ENCODE results near the gene GRIK2. TPM values are rescaled to one million over a fixed set of nuclear protein-coding genes. Genes with fewer than 3 reads are reported as not detected.

The GRIK2 gene
- total and polyA plus RNA-seq, 5 donors from 2014 or later, result not detected

- Histone ChIP-seq H3K36me3 (ENCODE audit: control insufficient read depth, insufficient read depth, low read length) (no peaks in the 10 kb centered on the region), H3K27me3 (ENCODE audit: control insufficient read depth, insufficient read depth, low read length) (no peaks in the 10 kb centered on the region), H3K9me3 (ENCODE audit: control insufficient read depth in 2 of 2, low read length in 2 of 2) (no peaks in the 10 kb centered on the region), H3K27ac (ENCODE audit: insufficient read depth, low read length, poor library complexity, severe bottlenecking) (no peak overlapping the region), H3K4me3 (ENCODE audit: low read depth, low read length) (no peak overlapping the region), H3K4me1 (ENCODE audit: control insufficient read depth, insufficient read depth, low read length, poor library complexity, severe bottlenecking) (no peaks in the 10 kb centered on the region)
- H3K9me3 Mint-ChIP-seq, result peaks cover 0 to 37% (median 5%) of the 10 kb centered on the region in 7 donors
- no peaks in the 10 kb centered on the region for H3K36me3 Mint-ChIP-seq
- H3K27me3 Mint-ChIP-seq, result no peaks in the 10 kb centered on the region
- no peak overlapping the region for H3K27ac Mint-ChIP-seq
- no peak overlapping the region for H3K4me3 Mint-ChIP-seq
- ATAC-seq (ENCODE audit: low read depth in 2 of 2) (no peak), DNase-seq (no peak)
- no peaks in the 10 kb centered on the region for H3K4me1 Mint-ChIP-seq
Observed at GRCh38 chr6:101935732-101936131, 542.2 kb downstream of the GRIK2 start.

DNA sequence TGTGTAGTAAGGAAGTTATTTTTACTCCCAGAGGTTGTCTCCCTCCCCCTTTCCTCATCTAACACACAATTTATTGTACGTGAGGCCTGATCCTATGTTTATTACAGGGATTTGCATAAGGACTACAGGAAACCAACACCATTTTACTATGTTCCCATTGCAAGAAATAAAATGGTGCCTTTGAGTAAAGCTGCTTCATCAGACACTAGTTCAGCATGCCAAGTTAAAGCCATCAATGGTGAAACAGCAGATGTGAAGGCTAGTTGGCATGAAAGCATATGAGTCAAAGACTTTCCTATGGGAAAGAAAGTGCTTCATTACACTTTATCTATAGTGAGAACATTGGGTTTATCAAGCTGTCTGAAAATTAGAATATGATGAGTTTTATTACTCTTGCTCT is 543.0 kb downstream of the GRIK2 start:
- H3K4me1 ChIP-seq (ENCODE audit: control insufficient read depth, insufficient read depth, low read length, poor library complexity, severe bottlenecking), result no peaks in the 10 kb centered on the region
- H3K27me3 ChIP-seq (ENCODE audit: control insufficient read depth, insufficient read depth, low read length), result no peaks in the 10 kb centered on the region
- H3K9me3 ChIP-seq (ENCODE audit: control insufficient read depth in 2 of 2, low read length in 2 of 2), result no peaks in the 10 kb centered on the region
- H3K9me3 Mint-ChIP-seq, result peaks cover 0 to 35% (median 5%) of the 10 kb centered on the region in 7 donors
- no peak overlapping the region for H3K4me3 Mint-ChIP-seq
- no peak overlapping the region for H3K4me3 ChIP-seq (ENCODE audit: low read depth, low read length)
- H3K27me3 Mint-ChIP-seq, result no peaks in the 10 kb centered on the region
- H3K4me1 Mint-ChIP-seq, result no peaks in the 10 kb centered on the region
- H3K36me3 ChIP-seq (ENCODE audit: control insufficient read depth, insufficient read depth, low read length), result no peaks in the 10 kb centered on the region
- no peak overlapping the region for H3K27ac Mint-ChIP-seq
- no peaks in the 10 kb centered on the region for H3K36me3 Mint-ChIP-seq
- no peak overlapping the region for H3K27ac ChIP-seq (ENCODE audit: insufficient read depth, low read length, poor library complexity, severe bottlenecking)
- DNase-seq (no peak), ATAC-seq (ENCODE audit: low read depth in 2 of 2) (no peak)

GRCh38 chr6:101937108-101937507 is 543.6 kb downstream of the GRIK2 start:
- no peak overlapping the region for H3K27ac ChIP-seq (ENCODE audit: insufficient read depth, low read length, poor library complexity, severe bottlenecking)
- H3K4me3 ChIP-seq (ENCODE audit: low read depth, low read length), result no peak overlapping the region
- Mint-ChIP-seq H3K36me3 (no peaks in the 10 kb centered on the region), H3K4me1 (no peaks in the 10 kb centered on the region), H3K9me3 (peaks cover 0 to 33% (median 5%) of the 10 kb centered on the region in 7 donors), H3K4me3 (no peak overlapping the region), H3K27ac (no peak overlapping the region), H3K27me3 (no peaks in the 10 kb centered on the region)
- no peaks in the 10 kb centered on the region for H3K4me1 ChIP-seq (ENCODE audit: control insufficient read depth, insufficient read depth, low read length, poor library complexity, severe bottlenecking)
- H3K36me3 ChIP-seq (ENCODE audit: control insufficient read depth, insufficient read depth, low read length), result no peaks in the 10 kb centered on the region
- no peaks in the 10 kb centered on the region for H3K27me3 ChIP-seq (ENCODE audit: control insufficient read depth, insufficient read depth, low read length)
- DNase-seq, result no peak
- ATAC-seq (ENCODE audit: low read depth in 2 of 2), result no peak
- H3K9me3 ChIP-seq (ENCODE audit: control insufficient read depth in 2 of 2, low read length in 2 of 2), result no peaks in the 10 kb centered on the region

DNA sequence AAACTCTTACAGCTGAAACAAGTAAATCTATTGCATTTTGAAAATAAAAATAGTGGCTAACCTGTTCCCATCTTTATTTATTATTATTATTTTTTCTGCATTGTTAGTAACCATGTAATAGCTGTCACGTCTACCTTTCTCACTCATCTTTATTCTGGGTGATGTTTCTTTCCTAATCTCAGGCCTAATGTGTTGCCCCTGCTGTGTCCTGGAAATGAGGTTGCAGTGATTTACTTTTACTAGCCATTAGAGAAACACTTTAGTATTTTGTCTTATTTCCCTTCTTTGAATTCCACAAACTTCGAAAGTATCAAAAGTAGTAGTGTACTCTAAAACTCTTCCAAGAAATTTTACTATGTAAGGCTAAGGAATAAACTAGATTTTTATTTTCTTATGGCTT is 546.9 kb downstream of the GRIK2 start:
- Mint-ChIP-seq H3K36me3 (no peaks in the 10 kb centered on the region), H3K27me3 (no peaks in the 10 kb centered on the region), H3K27ac (no peak overlapping the region), H3K9me3 (peaks cover 2 to 20% (median 5%) of the 10 kb centered on the region in 7 donors), H3K4me1 (no peaks in the 10 kb centered on the region), H3K4me3 (no peak overlapping the region)
- H3K9me3 ChIP-seq (ENCODE audit: control insufficient read depth in 2 of 2, low read length in 2 of 2), result no peaks in the 10 kb centered on the region
- no peak overlapping the region for H3K4me3 ChIP-seq (ENCODE audit: low read depth, low read length)
- DNase-seq, result no peak
- no peak overlapping the region for H3K27ac ChIP-seq (ENCODE audit: insufficient read depth, low read length, poor library complexity, severe bottlenecking)
- H3K36me3 ChIP-seq (ENCODE audit: control insufficient read depth, insufficient read depth, low read length), result no peaks in the 10 kb centered on the region
- ATAC-seq (ENCODE audit: low read depth in 2 of 2), result no peak
- H3K4me1 ChIP-seq (ENCODE audit: control insufficient read depth, insufficient read depth, low read length, poor library complexity, severe bottlenecking), result no peaks in the 10 kb centered on the region
- no peaks in the 10 kb centered on the region for H3K27me3 ChIP-seq (ENCODE audit: control insufficient read depth, insufficient read depth, low read length)

DNA sequence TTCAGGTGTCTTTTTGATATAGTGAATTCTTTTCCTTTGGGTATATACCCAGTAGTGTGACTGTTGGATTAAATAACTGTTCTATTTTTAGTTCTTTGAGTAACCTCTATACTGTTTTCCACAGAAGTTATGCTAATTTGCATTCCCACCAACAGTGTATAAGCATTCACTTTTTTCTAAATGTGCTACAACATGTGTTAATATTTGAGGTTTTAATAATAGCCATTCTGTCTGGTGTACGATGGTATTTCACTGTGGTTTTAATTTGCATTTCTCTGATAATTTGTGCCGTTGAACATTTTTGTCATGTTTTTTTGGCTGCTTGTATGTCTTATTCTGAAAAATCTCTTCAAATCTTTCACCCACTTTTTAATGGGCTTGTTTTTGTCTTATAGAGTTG is 563.5 kb downstream of the GRIK2 start:
- Mint-ChIP-seq H3K27ac (no peak overlapping the region), H3K36me3 (no peaks in the 10 kb centered on the region), H3K27me3 (no peaks in the 10 kb centered on the region), H3K4me1 (no peaks in the 10 kb centered on the region), H3K9me3 (peaks cover 1 to 21% (median 5%) of the 10 kb centered on the region in 7 donors), H3K4me3 (no peak overlapping the region)
- Histone ChIP-seq H3K36me3 (ENCODE audit: control insufficient read depth, insufficient read depth, low read length) (no peaks in the 10 kb centered on the region), H3K27me3 (ENCODE audit: control insufficient read depth, insufficient read depth, low read length) (no peaks in the 10 kb centered on the region), H3K4me1 (ENCODE audit: control insufficient read depth, insufficient read depth, low read length, poor library complexity, severe bottlenecking) (no peaks in the 10 kb centered on the region), H3K4me3 (ENCODE audit: low read depth, low read length) (no peak overlapping the region), H3K27ac (ENCODE audit: insufficient read depth, low read length, poor library complexity, severe bottlenecking) (no peak overlapping the region), H3K9me3 (ENCODE audit: control insufficient read depth in 2 of 2, low read length in 2 of 2) (no peaks in the 10 kb centered on the region)
- ATAC-seq (ENCODE audit: low read depth in 2 of 2) (no peak), DNase-seq (no peak)

DNA sequence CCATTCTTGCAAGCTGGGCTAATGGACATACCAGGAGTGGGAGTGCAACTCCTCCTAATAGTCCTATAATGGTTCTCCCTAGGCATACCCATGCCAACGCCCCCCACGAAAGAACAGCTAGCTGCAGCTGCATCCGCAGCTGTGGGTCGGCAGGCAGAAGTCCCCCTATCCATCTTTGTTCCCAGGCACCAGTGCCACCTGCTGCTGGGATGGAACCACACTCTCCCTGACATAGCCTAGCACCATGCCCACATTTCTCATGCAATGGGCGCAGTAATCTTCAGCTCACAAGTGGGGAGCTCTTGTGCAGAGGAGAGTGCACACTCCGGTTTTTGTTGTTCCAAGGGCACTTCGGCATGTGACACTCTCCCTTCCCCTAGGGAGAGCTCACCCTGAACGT is 567.8 kb downstream of the GRIK2 start:
- DNase-seq (no peak), ATAC-seq (ENCODE audit: low read depth in 2 of 2) (no peak)
- Histone ChIP-seq H3K27ac (ENCODE audit: insufficient read depth, low read length, poor library complexity, severe bottlenecking) (no peak overlapping the region), H3K27me3 (ENCODE audit: control insufficient read depth, insufficient read depth, low read length) (no peaks in the 10 kb centered on the region), H3K36me3 (ENCODE audit: control insufficient read depth, insufficient read depth, low read length) (no peaks in the 10 kb centered on the region), H3K4me1 (ENCODE audit: control insufficient read depth, insufficient read depth, low read length, poor library complexity, severe bottlenecking) (no peaks in the 10 kb centered on the region), H3K9me3 (ENCODE audit: control insufficient read depth in 2 of 2, low read length in 2 of 2) (peaks cover 0 to 2% of the 10 kb centered on the region in 2 experiments), H3K4me3 (ENCODE audit: low read depth, low read length) (no peak overlapping the region)
- no peaks in the 10 kb centered on the region for H3K4me1 Mint-ChIP-seq
- H3K36me3 Mint-ChIP-seq, result no peaks in the 10 kb centered on the region
- no peak overlapping the region for H3K27ac Mint-ChIP-seq
- H3K4me3 Mint-ChIP-seq, result no peak overlapping the region
- H3K27me3 Mint-ChIP-seq, result no peaks in the 10 kb centered on the region
- H3K9me3 Mint-ChIP-seq, result peaks cover 3 to 21% (median 5%) of the 10 kb centered on the region in 7 donors

- Histone ChIP-seq H3K9me3 (ENCODE audit: control insufficient read depth in 2 of 2, low read length in 2 of 2) (no peaks in the 10 kb centered on the region), H3K4me1 (ENCODE audit: control insufficient read depth, insufficient read depth, low read length, poor library complexity, severe bottlenecking) (no peaks in the 10 kb centered on the region), H3K27ac (ENCODE audit: insufficient read depth, low read length, poor library complexity, severe bottlenecking) (no peak overlapping the region), H3K27me3 (ENCODE audit: control insufficient read depth, insufficient read depth, low read length) (no peaks in the 10 kb centered on the region), H3K4me3 (ENCODE audit: low read depth, low read length) (no peak overlapping the region), H3K36me3 (ENCODE audit: control insufficient read depth, insufficient read depth, low read length) (no peaks in the 10 kb centered on the region)
- peaks cover 1 to 24% (median 7%) of the 10 kb centered on the region in 7 donors for H3K9me3 Mint-ChIP-seq
- no peaks in the 10 kb centered on the region for H3K27me3 Mint-ChIP-seq
- ATAC-seq (ENCODE audit: low read depth in 2 of 2), result no peak
- no peak overlapping the region for H3K27ac Mint-ChIP-seq
- DNase-seq, result no peak
- no peak overlapping the region for H3K4me3 Mint-ChIP-seq
- no peaks in the 10 kb centered on the region for H3K36me3 Mint-ChIP-seq
- H3K4me1 Mint-ChIP-seq, result no peaks in the 10 kb centered on the region
Observed at GRCh38 chr6:101980924-101981323, 587.4 kb downstream of the GRIK2 start.

- Histone ChIP-seq H3K4me3 (ENCODE audit: low read depth, low read length) (no peak overlapping the region), H3K9me3 (ENCODE audit: control insufficient read depth in 2 of 2, low read length in 2 of 2) (no peaks in the 10 kb centered on the region), H3K27ac (ENCODE audit: insufficient read depth, low read length, poor library complexity, severe bottlenecking) (no peak overlapping the region), H3K4me1 (ENCODE audit: control insufficient read depth, insufficient read depth, low read length, poor library complexity, severe bottlenecking) (no peaks in the 10 kb centered on the region), H3K27me3 (ENCODE audit: control insufficient read depth, insufficient read depth, low read length) (no peaks in the 10 kb centered on the region), H3K36me3 (ENCODE audit: control insufficient read depth, insufficient read depth, low read length) (no peaks in the 10 kb centered on the region)
- no peak overlapping the region for H3K4me3 Mint-ChIP-seq
- no peaks in the 10 kb centered on the region for H3K27me3 Mint-ChIP-seq
- H3K36me3 Mint-ChIP-seq, result no peaks in the 10 kb centered on the region
- H3K27ac Mint-ChIP-seq, result no peak overlapping the region
- ATAC-seq (ENCODE audit: low read depth in 2 of 2) (no peak), DNase-seq (no peak)
- peaks cover 0 to 11% (median 0%) of the 10 kb centered on the region in 7 donors for H3K9me3 Mint-ChIP-seq
- no peaks in the 10 kb centered on the region for H3K4me1 Mint-ChIP-seq
Observed at GRCh38 chr6:101986476-101986875, 593.0 kb downstream of the GRIK2 start.

Measured in CD4-positive, CD25-positive, alpha-beta regulatory T cell (primary cell).